Measurements from ENCODE around the gene CAMKK1. TPM values are rescaled to one million over a fixed set of nuclear protein-coding genes. Genes with fewer than 3 reads are reported as not detected.

The CAMKK1 gene
- total RNA-seq, 1 experiment from 2014 or later = 10.1 TPM

- H4K20me1 ChIP-seq (ENCODE audit: low read length) = no peaks in the 10 kb centered on the region
- ChIA-PET CTCF (no interaction called here), POLR2A (ENCODE audit: unreplicated experiment) (no interaction called here)
- BruUV-seq (replicated peaks) = no TSS peak
- TF ChIP-seq CTCF (conservative IDR thresholded peaks at IDR 0.05; ENCODE audit: low read depth, low read length) (no peak), EZH2phosphoT487 (IDR thresholded peaks at IDR 0.05; ENCODE audit: borderline replicate concordance, low read length) (no peak), EZH2 (IDR thresholded peaks at IDR 0.05; ENCODE audit: low read length, unreplicated experiment) (no peak)
- H3K4me3 ChIP-seq (ENCODE audit: low read length) = no peak overlapping the region
- no peaks in the 10 kb centered on the region for H3F3A ChIP-seq (ENCODE audit: low read length, unreplicated experiment)
- no peaks in the 10 kb centered on the region for H3K79me2 ChIP-seq (ENCODE audit: low read length)
- ATAC-seq = no peak
- H3K27me3 ChIP-seq (ENCODE audit: low read length) = no peaks in the 10 kb centered on the region
- no peak overlapping the region for H3K27ac ChIP-seq (ENCODE audit: low read length)
- no peaks in the 10 kb centered on the region for H3K36me3 ChIP-seq (ENCODE audit: low read depth, low read length)
- no peak overlapping the region for H2AFZ ChIP-seq (ENCODE audit: low read length)
- intact Hi-C loops (cut with micrococcal nuclease) = no loop called here
- peaks cover 22% of the 10 kb centered on the region for H3K4me1 ChIP-seq (ENCODE audit: insufficient read depth, low read length)
- H3K4me2 ChIP-seq (ENCODE audit: low read length) = no peak overlapping the region
- H3K9me2 ChIP-seq (replicated peaks; ENCODE audit: low read length) = no peaks in the 10 kb centered on the region
- no peak for DNase-seq
- no peaks in the 10 kb centered on the region for H3K9me3 ChIP-seq (ENCODE audit: low read length)
- H3K9ac ChIP-seq (ENCODE audit: low read length) = no peak overlapping the region
Measured at GRCh38 chr17:3896968-3897235, 4.0 kb upstream of the CAMKK1 start.

GRCh38 chr17:3896108-3896967 is 3.5 kb upstream of the CAMKK1 start:
- Histone ChIP-seq H3K27me3 (ENCODE audit: low read length) (no peaks in the 10 kb centered on the region), H3K9ac (ENCODE audit: low read length) (no peak overlapping the region), H3K9me3 (ENCODE audit: low read length) (no peaks in the 10 kb centered on the region), H3K79me2 (ENCODE audit: low read length) (peaks cover 5% of the 10 kb centered on the region), H3K27ac (ENCODE audit: low read length) (no peak overlapping the region), H4K20me1 (ENCODE audit: low read length) (no peaks in the 10 kb centered on the region), H3K4me1 (ENCODE audit: insufficient read depth, low read length) (peaks cover 28% of the 10 kb centered on the region), H3F3A (ENCODE audit: low read length, unreplicated experiment) (no peaks in the 10 kb centered on the region), H3K4me3 (ENCODE audit: low read length) (no peak overlapping the region), H3K4me2 (ENCODE audit: low read length) (no peak overlapping the region), H3K36me3 (ENCODE audit: low read depth, low read length) (no peaks in the 10 kb centered on the region), H3K9me2 (replicated peaks; ENCODE audit: low read length) (no peaks in the 10 kb centered on the region), H2AFZ (ENCODE audit: low read length) (no peak overlapping the region)
- intact Hi-C loops (cut with micrococcal nuclease) = no loop called here
- ChIA-PET POLR2A (ENCODE audit: unreplicated experiment) (no interaction called here), CTCF (no interaction called here)
- no TSS peak for BruUV-seq (replicated peaks)
- ATAC-seq (no peak), DNase-seq (no peak)
- TF ChIP-seq CTCF (conservative IDR thresholded peaks at IDR 0.05; ENCODE audit: low read depth, low read length) = no peak
- no peak for TF ChIP-seq EZH2phosphoT487 (IDR thresholded peaks at IDR 0.05; ENCODE audit: borderline replicate concordance, low read length)
- TF ChIP-seq EZH2 (IDR thresholded peaks at IDR 0.05; ENCODE audit: low read length, unreplicated experiment) = no peak

- Histone ChIP-seq H3K9me2 (replicated peaks; ENCODE audit: low read length) (no peaks in the 10 kb centered on the region), H3K9ac (ENCODE audit: low read length) (no peak overlapping the region), H3K4me2 (ENCODE audit: low read length) (peak overlapping the region; percentile 50), H2AFZ (ENCODE audit: low read length) (0 out of 2 replicates have a peak overlapping the region, but pooled peaks have one; percentile 15), H3K9me3 (ENCODE audit: low read length) (no peaks in the 10 kb centered on the region), H4K20me1 (ENCODE audit: low read length) (no peaks in the 10 kb centered on the region), H3K4me1 (ENCODE audit: insufficient read depth, low read length) (peaks cover 38% of the 10 kb centered on the region), H3K27me3 (ENCODE audit: low read length) (no peaks in the 10 kb centered on the region), H3K27ac (ENCODE audit: low read length) (peak overlapping the region; percentile 49), H3K4me3 (ENCODE audit: low read length) (no peak overlapping the region), H3K36me3 (ENCODE audit: low read depth, low read length) (no peaks in the 10 kb centered on the region), H3K79me2 (ENCODE audit: low read length) (peaks cover 14% of the 10 kb centered on the region), H3F3A (ENCODE audit: low read length, unreplicated experiment) (no peaks in the 10 kb centered on the region)
- ChIA-PET POLR2A (ENCODE audit: unreplicated experiment) (interaction anchor here (0.7 kb wide), 1 partner anchor 73 kb away, joined by 13 read pairs; no protein-coding TSS in a partner anchor), CTCF (no interaction called here)
- BruUV-seq (replicated peaks) = no TSS peak
- no peak for DNase-seq
- intact Hi-C loops (cut with micrococcal nuclease) = no loop called here
- ATAC-seq = no peak
- TF ChIP-seq CTCF (conservative IDR thresholded peaks at IDR 0.05; ENCODE audit: low read depth, low read length) = no peak
Measured at GRCh38 chr17:3895354-3895753, 2.5 kb upstream of the CAMKK1 start.

All from PC-3 (cell line).